ENCODE results near the gene COL23A1. TPM values are rescaled to one million over a fixed set of nuclear protein-coding genes. Genes with fewer than 3 reads are reported as not detected.
A peak's percentile ranks its signal among the peaks of the same experiment; 100 is the strongest.

Gene COL23A1
- total RNA-seq, 1 donor from 2014 or later = 75.2 TPM

GRCh38 chr5:178450121-178451028 lies 139.8 kb downstream of the COL23A1 start:
- H3K4me3 Mint-ChIP-seq (ENCODE audit: unreplicated experiment) = no peak overlapping the region
- H3K27me3 Mint-ChIP-seq (ENCODE audit: unreplicated experiment) = no peaks in the 10 kb centered on the region
- H3K4me1 Mint-ChIP-seq (ENCODE audit: unreplicated experiment) = peaks cover 30% of the 10 kb centered on the region
- peaks cover 4% of the 10 kb centered on the region for H3K36me3 Mint-ChIP-seq (ENCODE audit: low read depth, unreplicated experiment)
- DNase-seq (ENCODE audit: low spot score) = no peak
- TF ChIP-seq CTCF (IDR thresholded peaks at IDR 0.05; ENCODE audit: unreplicated experiment) = no peak
- H3K9me3 Mint-ChIP-seq (ENCODE audit: unreplicated experiment) = no peaks in the 10 kb centered on the region
- peak overlapping the region; percentile 52 for H3K27ac Mint-ChIP-seq (ENCODE audit: unreplicated experiment)

GRCh38 chr5:178449163-178450070 lies 140.8 kb downstream of the COL23A1 start:
- Mint-ChIP-seq H3K36me3 (ENCODE audit: low read depth, unreplicated experiment) (peaks cover 4% of the 10 kb centered on the region), H3K27me3 (ENCODE audit: unreplicated experiment) (no peaks in the 10 kb centered on the region), H3K9me3 (ENCODE audit: unreplicated experiment) (no peaks in the 10 kb centered on the region), H3K4me1 (ENCODE audit: unreplicated experiment) (peaks cover 26% of the 10 kb centered on the region), H3K4me3 (ENCODE audit: unreplicated experiment) (no peak overlapping the region), H3K27ac (ENCODE audit: unreplicated experiment) (peak overlapping the region; percentile 52)
- no peak for TF ChIP-seq CTCF (IDR thresholded peaks at IDR 0.05; ENCODE audit: unreplicated experiment)
- DNase-seq (ENCODE audit: low spot score) = no peak

- Mint-ChIP-seq H3K36me3 (ENCODE audit: low read depth, unreplicated experiment) (peaks cover 4% of the 10 kb centered on the region), H3K27ac (ENCODE audit: unreplicated experiment) (no peak overlapping the region), H3K4me3 (ENCODE audit: unreplicated experiment) (no peak overlapping the region), H3K27me3 (ENCODE audit: unreplicated experiment) (no peaks in the 10 kb centered on the region), H3K4me1 (ENCODE audit: unreplicated experiment) (peaks cover 16% of the 10 kb centered on the region), H3K9me3 (ENCODE audit: unreplicated experiment) (no peaks in the 10 kb centered on the region)
- no peak for TF ChIP-seq CTCF (IDR thresholded peaks at IDR 0.05; ENCODE audit: unreplicated experiment)
- DNase-seq (ENCODE audit: low spot score) = no peak
These were observed 144.7 kb downstream of the COL23A1 start for GRCh38 chr5:178445534-178445933.

GRCh38 chr5:178442405-178443257 lies 147.6 kb downstream of the COL23A1 start:
- Mint-ChIP-seq H3K9me3 (ENCODE audit: unreplicated experiment) (no peaks in the 10 kb centered on the region), H3K4me3 (ENCODE audit: unreplicated experiment) (no peak overlapping the region), H3K27ac (ENCODE audit: unreplicated experiment) (no peak overlapping the region), H3K4me1 (ENCODE audit: unreplicated experiment) (peaks cover 6% of the 10 kb centered on the region), H3K27me3 (ENCODE audit: unreplicated experiment) (no peaks in the 10 kb centered on the region), H3K36me3 (ENCODE audit: low read depth, unreplicated experiment) (peaks cover 6% of the 10 kb centered on the region)
- no peak for TF ChIP-seq CTCF (IDR thresholded peaks at IDR 0.05; ENCODE audit: unreplicated experiment)
- DNase-seq (ENCODE audit: low spot score) = no peak
